GM12874 (cell line): ENCODE measurements around the gene SAT1.

Experiments used
- CTCF ChIP-seq: IDR thresholded peaks from 2 replicates; pipeline ENCODE4 v1.5.1; 2011; ENCODE audit warnings: low read depth, mild to moderate bottlenecking, control low read depth, low read length, moderate library complexity; ENCODE audit not compliant: insufficient read depth

SAT1 gene

DNA sequence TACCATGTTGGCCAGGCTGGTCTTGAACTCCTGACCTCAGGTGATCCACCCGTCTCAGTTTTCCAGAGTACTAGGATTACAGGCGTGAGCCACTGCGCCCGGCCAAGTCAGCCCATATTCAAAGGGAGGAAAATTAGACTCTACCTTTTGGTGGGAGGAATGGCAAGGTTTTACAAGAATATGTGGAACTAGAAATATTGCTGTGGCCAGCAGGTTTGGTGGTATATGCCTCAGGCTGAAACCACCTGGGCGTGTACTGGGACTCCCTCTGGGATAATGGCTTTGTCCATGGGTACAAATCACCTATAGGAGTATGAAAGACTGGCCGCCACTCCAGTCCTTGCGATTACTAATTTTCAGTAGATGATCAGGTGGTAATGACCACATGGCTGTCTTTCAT, 32.4 kb downstream of the SAT1 start:
- no peak for TF ChIP-seq CTCF

GRCh38 chrX:23816179-23816578, 33.2 kb downstream of the SAT1 start:
- TF ChIP-seq CTCF, result no peak

- TF ChIP-seq CTCF, result no peak
Observed at GRCh38 chrX:23817979-23818336, 35.0 kb downstream of the SAT1 start.

GRCh38 chrX:23819385-23820234, 36.6 kb downstream of the SAT1 start:
- no peak for TF ChIP-seq CTCF

DNA sequence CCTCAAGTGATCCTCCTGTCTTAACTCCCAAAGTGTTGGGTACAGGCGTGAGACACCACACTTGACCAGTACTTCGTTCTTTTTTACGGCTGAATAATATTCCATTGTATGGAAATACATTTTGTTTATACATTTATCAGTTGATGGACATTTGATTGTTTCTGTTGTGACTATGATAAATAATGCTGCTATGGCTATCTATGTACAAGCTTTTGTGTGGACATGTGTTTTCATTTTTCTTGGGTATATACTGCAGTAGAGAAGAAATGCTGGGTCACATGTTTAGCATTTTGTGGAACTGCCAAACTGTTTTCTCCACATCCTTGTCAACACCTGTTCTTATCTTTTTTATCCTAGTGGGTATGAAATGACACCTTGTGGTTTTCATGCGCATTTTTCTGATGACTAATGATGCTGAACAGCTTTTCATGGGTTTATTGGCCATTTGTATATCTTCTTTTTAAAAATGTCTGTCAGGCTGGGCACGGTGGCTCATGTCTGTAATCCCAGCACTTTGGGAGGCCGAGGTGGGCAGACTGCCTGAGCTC, 37.3 kb downstream of the SAT1 start:
- TF ChIP-seq CTCF, result no peak

GRCh38 chrX:23821847-23822246, 38.9 kb downstream of the SAT1 start:
- TF ChIP-seq CTCF, result no peak

GRCh38 chrX:23822397-23822796, 39.4 kb downstream of the SAT1 start:
- no peak for TF ChIP-seq CTCF
